Kidney capillary endothelial cell (primary cell): ENCODE data around the gene KIF5A.
"Not testable (repeated sequence)": the region's sequence is repeated elsewhere in the genome, so short reads cannot be mapped to it uniquely, and the experiment has no call there.

ENCODE experiments used
- DNase-seq: peaks from one replicate; pipeline ENCODE4 v3.0.0-alpha.2; 2018; ENCODE audit warnings: low spot score

KIF5A gene

DNA sequence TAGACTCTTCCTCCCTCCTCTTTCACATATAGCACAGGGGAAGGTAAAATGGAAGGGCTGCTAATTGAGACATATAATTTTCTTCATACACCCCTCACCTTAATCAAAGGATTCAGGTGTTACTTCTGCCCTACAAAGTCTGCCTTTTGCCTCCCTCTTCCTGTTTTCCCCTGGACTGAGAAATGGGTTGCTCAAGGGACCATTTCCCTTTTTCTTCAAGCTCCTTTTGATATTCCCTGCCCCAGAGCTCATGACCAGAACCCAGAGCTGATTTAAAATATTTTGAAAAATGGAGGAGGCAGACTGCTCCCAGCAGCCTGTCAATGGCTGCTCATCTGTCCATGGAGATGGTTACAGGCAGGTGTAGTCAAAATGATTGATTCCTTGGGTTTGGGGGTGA lies 34.8 kb downstream of the KIF5A start:
- no peak for DNase-seq

DNA sequence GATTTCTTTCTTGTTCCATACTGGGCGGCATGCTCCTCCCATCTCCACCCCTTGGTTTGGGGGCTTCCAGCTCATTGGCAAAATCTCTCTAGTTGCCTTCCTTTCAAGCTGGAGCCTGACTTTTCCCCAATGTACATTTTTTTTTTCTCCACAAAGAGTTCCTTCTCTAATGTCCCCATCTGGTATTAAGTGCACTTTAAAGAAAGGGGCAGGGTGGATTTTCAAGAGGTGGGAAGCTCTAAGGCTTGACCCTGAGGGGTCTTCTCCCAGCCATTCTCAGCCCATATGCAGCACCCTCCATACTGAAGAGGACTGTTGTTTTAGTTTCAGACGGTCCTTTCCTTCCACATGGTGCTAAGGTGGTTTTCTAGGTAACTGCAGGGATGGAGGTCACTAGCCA lies 35.3 kb downstream of the KIF5A start:
- no peak for DNase-seq

DNA sequence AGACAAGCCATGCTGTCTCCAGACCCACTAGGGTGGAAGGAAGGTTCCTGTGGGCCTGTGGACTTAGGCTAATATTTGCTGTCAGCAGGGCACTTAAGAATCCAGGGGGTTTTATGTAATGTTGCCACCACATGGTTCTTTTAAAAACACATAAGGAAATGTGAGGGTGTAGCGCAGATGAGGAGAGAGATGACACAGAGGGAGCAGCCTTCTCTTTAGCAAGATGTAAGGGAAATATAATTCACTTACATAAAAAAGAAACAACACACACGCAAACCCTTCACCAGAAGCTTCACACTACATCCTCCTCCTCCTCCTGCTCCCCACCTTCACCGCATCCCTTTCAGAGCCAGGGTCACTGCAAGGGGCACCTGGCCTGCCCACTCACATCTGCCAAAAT lies 36.3 kb downstream of the KIF5A start:
- no peak for DNase-seq

DNA sequence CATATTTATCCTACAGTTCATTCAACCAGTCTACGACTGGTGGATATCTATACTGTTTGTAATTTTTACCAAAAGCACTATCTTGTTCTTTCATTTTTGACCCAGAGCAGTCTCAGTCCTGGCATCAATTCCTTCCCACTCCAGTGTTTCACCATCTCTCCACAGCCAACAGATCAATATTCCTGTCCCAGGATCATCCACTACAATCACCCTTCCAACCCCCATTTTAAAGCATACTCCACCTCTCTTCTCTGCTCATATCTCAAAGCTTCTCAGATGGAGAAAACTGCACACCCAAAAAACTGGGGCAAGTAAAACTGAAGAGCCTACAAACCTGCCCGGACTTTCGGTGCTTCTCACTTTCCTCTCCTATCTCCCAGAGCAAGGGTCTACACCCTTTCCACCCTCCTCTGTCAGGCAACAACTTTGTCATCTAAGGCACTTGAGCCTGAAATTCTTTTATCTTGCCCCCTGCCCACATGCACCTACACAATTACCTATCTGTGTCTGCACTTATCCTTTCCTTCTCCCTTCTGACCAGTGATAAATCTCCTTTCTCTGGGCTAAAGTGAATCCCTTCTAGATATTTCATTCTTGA lies 37.1 kb downstream of the KIF5A start:
- no peak for DNase-seq

DNA sequence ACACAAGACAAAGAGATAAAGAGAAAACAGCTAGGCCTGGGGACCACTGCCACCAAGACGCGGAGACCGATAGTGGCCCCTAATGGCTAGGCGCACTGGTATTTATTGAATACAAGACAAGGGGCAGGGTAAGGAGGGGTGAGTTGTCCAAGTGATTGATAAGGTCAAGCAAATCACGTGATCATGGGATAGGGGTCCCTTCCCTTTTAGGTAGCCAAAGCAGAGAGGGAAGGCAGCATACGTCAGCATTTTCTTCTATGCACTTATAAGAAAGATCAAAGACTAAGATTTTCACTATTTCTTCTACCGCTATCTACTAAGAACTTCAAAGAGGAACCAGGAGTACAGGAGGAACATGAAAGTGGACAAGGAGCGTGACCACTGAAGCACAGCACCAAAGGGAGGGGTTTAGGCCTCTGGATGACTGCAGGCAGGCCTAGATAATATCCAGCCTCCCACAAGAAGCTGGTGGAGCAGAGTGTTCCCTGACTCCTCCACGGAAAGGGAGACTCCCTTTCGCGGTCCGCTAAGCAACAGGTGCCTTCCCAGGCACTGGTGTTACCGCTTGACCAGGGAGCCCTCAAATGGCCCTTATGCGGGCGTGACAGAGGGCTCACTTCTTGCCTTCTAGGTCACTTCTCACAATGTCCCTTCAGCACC lies 39.2 kb downstream of the KIF5A start:
- DNase-seq, result not testable (repeated sequence)

DNA sequence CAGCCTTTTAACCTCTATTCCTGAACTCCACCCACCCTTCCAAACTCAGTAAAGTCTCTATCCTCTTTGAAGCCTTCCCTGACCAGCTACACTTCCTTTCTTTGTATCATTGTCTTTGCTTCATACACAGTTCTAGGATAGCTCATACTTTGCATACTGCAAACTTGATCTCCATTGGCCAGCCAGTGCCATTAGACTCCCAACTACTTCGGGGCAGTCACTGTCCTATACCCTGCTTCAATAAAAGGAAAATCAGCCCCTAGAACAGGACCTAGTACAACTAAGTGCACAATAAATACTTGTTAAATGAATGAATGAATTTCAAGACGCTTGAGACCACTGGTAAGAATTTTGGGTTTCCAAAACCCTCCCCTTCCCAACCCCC lies 40.6 kb downstream of the KIF5A start:
- no peak for DNase-seq

DNA sequence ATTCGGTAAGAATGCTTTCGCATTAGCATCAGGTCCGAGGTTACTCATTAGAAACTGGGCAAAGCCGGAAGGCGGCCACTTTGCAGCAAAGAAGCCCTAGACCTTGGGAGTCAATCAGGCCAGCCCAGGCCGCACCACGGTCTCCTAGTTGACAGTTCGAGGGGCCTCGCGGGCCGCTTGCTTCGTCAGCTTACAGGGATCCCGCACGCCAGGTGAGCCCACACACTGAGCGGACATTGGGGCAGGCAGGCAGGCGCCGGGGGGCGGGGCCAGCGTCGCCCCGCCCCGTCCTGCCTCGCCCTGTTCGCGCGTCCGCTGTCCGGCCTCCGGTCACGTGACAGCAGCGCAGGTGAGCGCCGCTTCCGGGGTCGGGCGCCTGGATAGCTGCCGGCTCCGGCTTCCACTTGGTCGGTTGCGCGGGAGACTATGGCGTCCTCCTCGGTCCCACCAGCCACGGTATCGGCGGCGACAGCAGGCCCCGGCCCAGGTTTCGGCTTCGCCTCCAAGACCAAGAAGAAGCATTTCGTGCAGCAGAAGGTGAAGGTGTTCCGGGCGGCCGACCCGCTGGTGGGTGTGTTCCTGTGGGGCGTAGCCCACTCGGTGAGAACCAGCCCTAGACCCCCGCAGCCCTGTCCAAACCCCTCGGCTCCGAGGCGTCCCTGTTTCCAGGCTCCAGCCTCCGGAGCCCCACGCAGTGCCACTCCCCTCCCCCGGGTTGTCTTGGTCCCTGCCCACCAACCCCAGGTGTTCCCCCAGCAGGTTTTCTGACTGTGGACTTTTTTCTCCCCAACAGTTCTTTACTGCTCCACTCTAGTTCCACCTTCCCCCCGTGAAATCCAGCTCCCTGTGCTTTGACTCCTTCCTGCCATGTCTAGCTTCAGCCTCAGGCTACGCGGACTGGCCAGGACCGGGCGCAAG lies 41.3 kb downstream of the KIF5A start, which contains the start of gene PIP4K2C:
TSS of gene PIP4K2C (plus strand) at position 329 of the 918 bp plus-strand sequence. CDS start at position 427, 98 bp downstream.
- no peak for DNase-seq

DNA sequence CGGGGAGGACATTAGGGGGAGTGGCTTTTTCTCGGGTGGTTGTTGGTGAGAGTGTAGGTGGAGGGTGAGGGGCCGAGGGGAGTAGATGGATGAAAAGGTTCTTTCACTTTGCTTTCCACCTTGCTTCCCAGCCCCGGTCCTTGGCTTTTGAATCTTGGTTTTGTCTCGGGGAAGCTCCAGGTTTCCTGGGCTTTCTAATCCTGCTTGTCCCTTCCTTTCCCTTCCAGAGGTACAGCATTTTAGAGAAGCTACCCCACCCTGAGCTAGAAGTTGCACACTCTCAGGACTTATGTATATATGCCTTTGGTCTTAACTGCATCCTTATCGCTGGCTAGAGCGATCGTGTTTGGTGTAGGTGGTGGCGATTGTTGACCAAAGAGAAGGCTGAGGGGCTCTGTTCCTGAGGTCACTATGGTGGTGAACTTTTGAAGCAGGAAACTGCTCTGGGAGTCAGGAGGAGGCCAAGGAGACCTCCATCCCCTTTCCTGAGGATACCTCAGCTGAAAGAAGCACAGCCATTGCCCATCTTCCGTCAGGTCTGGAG lies 42.0 kb downstream of the KIF5A start:
- no peak for DNase-seq

DNA sequence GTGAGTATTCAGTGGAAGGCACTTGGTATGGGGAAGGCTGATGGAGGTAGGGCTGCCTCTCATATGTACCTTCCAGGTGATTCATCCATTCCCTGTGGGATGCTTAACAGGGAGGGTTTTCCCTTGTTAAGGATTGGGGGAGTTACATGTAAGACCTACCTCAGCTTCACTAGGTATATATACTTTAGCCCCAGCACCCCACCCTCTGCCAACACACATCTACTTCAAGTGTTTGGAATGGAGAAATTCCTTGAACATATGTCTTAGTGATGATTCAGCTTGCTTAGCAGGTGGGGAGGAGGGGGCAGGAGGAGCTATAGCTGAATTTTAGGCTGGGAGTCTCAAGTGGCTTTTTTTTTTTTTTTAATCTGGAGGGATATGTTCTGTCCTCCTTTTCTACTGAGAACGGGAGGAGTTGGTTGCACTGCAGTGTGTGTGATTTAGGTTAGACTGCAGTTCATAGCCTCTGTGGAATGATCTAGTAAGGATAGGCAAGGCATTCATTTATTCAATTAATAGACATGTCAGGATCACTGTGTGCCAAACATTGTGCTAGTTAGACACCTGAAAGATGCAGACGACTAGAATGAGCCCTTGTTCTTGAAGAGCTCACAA lies 42.8 kb downstream of the KIF5A start:
- DNase-seq, result no peak

DNA sequence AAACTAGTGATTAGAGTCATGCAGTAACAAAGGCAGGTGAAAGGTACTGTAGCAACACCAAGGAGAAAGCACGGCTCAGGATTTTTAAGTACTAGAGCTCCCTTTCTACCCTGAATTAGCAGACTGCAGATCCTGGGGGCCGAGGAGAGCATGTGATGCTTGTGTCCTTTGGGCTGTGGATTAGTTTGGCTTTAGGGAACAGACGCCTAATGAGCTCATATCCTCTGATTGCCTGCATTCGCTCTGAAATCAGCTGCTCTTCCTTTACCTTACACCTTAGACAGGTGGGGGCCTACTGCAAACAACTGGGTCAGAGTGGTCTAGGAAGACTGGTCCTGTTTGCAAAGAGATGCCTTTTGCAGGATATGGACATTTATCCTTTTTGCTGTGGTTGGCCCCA lies 43.3 kb downstream of the KIF5A start:
- no peak for DNase-seq

DNA sequence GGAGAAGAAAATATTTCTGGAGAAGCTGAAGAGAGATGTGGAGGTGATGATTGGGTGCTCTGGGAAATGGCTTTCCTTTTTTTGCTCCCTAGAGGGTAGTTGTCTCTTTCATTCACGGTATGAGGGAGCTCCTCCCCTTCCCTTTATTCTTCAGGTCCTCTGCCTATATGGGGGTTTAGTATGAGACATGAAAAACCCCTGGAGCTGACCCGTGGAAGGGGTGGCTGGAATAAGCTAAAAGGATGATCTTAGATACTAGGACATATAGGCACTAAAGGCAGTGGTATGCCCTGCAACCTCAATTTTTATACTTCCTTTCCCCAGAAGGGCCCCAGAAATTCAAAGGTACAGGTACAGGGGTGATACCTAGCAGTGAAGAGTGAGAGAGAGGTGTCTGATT lies 50.6 kb downstream of the KIF5A start:
- DNase-seq, result no peak

DNA sequence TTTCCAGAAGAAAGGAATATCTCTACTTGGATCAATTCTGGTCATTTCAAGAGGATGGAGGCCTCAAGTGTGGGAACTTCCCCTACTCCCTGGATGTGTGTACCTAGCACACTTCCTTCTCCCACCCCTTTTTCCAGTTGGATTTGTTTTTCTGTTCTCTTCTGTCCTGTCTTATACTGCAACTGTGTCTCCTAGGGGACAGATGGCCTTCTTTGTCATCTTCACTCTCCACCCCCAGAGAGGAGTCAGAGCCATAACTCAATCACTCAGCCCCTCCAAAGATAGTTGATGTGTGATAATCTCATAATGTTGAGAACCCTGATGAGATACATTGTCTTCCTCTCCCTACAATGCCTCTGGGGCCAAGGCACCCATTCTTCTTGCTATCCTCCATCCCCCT lies 52.7 kb downstream of the KIF5A start:
- DNase-seq, result no peak

DNA sequence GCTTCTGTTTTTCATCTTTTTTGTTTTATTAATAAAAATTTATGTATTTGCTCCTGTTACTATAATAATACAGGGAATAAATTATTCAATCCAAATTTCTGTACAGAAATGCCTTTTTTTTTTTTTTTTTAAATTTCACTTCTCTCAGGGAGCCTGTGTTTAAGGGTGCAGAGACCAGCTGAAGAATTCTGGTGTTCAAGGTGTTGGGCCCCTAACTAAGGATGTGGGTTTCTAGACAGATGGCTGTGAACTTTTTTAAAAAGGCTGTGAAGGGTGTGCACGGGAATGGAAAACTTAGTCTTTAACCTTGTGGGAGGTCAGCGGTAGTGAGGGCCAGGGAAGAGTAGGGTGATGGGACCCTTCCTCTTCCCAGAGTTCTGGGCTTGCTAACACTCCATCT lies 53.5 kb downstream of the KIF5A start:
- no peak for DNase-seq

DNA sequence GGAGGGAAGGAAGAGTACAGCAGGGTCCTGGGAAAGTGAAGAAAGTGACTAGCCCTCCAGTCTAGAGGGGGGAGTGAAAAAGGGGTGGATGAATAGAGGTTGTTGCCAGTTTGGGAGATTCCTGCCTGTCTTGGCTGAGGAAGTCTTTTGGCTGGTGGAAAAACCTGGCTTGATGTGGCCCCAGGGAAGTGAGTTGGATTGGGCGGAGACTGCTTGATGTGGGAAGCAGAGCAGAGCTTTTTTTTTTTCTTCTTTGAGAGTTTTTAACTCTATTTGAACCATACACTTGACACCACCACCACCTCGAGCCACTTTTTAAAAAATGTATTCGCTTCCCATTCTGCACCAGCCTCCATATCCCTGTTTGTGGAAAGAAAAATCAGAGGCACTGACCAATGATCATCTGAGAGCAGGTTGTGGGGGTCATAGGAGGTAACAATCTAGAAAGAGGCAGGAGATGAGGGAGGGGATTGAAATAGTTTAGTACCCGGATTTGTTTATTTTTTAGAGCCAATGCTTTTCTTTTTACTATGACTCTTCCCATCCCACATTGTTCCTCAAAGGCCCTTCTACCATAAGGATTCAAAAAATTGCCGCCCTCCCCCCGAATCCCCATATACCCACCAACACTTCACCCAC lies 54.1 kb downstream of the KIF5A start:
- DNase-seq, result no peak

DNA sequence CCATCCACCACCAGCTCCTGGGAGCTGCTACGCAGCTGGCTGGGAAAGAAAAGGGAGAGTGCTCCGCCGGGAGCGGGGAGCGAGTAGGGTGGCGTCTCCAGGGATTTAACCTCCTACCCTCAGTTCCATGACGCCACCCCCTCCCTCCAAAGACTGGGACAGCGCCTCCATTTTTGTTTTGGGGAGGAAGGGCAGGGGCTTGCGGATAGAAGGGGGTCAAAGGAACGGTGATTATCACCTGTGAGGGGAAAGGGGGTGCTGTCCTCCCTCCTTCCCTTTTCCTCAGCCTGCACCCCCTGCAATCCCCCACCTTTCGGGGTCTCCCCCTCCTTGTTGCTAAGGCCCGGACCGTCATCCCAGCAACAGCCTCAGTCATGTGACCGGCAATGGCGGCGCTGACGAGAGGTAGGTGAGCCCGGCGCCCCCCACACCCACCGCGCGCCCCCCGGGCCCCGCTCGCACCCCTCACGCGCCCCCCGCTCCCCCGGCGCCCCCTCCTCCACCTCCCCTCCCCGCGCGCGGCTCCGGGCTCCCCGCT lies 54.7 kb downstream of the KIF5A start, which contains the start of gene DTX3:
TSS of gene DTX3 (plus strand) at position 371 of the 538 bp plus-strand sequence. CDS start 1,694 bp downstream, outside the sequence.
- no peak for DNase-seq

DNA sequence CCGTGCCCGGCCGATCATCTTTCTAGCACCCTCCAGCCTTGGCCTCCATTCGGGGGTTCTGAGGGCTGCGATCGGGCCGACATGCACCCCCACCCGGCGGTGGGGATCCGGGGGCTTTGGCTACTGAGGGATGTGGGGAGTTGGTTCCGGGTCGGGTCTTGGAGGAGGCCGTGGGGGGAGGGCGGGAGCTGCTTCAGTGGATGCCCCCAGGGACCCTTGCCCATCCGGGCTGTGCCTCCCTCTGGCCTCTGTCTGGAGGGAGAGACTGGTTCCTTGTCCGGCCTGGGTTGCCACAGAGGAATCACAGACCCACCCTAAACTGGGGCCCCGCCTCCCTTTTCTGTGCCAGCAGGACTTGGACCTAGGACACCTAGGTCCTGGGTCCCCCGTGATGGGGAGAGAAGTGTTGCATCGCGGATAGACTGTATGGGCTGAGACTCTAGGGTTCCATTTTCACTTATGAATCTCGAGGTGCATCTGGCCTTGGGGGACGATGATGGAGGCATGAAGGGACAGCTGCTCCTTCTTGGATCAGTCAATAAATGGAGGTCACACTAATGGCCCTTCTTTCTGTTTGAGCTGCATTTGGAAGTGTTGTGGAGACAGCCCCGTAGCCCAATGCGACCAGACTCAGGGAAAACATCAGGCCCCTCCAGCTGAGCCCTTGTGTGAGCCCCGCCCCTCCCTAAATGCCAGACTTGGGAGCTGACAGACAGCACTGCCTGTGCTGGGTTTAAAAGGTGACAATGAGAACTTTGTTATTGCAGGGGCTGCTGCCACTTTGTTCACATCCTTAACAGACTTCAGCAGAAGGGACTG lies 55.4 kb downstream of the KIF5A start:
- DNase-seq, result no peak

DNA sequence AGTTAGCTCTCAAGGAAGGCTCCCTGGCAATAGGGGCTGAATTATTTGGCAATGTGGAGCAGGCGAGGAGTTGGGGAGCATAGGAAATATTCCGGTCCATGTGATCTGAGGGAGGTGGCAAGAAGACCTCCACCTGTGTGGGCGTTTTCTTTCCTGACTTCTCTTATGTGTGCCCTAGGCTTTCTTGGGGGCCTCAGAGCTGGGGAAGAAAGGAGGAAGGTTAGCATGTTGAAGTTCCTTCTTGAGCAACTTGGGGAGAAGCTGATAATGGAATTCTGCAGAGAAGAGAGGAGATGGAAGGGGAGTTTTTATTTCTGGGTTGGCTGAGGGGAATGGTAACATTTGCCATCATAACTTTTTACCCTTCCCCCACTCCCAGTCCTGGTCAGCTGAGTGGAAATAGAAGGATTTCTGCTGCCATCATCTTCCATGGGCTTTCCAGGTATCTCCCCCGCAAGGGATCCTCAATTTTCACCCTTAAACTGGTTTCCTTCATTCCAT lies 56.0 kb downstream of the KIF5A start:
- no peak for DNase-seq

DNA sequence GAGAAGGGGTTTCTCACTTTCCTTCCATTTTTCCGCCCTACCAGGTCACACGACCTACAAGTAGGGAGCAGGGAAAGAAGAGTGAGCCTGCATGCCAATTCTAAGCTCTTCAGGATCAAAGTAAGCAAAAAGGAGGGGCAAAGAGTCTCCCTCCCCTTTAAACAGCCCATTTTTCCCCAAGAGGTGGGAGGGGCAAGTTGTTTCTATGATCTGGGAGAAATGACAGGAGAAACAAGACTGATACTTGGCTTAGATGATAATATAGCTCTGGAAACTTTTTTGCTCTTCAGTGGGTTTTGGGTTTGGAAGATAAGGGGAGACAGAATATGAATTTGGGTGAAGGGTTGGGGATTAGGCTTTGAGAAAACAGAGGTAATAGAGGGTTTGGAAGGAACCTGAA lies 56.6 kb downstream of the KIF5A start:
- no peak for DNase-seq

DNA sequence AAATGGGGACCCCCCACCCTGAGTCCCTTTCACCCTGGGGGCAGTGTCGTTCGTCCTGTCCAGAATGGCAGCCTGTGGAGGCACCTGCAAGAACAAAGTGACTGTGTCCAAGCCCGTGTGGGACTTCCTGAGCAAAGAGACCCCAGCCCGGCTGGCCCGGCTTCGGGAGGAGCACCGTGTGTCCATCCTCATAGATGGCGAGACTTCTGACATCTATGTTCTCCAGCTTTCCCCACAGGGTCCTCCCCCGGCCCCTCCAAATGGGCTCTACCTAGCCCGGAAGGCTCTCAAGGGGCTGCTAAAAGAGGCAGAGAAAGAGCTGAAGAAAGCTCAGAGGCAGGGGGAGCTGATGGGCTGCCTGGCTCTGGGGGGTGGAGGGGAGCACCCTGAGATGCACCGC lies 57.0 kb downstream of the KIF5A start:
- DNase-seq, result no peak

DNA sequence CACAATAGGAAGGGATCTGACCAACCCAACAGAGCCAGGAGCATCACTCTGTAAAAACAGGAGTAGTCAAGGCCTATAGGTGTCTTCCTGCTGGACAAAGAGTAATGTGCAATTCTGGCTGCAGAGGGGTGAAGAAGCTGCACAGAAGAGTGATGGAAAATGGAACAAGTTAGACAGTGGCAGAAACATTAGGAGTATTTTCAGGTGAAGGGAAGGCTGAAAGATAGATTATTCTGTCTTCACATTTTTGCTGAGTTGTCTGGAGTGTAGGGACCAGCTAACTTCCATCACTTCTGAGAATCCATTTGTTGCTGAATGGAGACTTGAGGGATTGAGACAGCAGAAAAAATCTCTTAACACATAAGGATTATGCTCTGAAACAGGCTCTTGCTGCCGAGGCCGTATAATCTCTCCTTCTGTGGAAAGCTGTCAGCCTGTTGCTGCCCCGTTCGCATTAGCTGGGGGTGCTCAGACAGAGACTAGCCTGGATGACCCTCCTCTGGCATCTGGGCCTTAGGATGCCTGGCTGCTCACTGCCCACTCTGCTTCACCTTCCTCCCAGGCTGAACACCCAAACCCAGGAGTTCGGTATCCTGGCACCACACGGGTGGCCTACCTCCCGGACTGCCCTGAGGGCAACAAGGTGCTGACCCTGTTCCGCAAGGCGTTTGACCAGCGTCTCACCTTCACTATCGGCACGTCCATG lies 58.3 kb downstream of the KIF5A start:
- DNase-seq, result no peak
